HEK293 (cell line): ENCODE results near the gene C19orf33.

Experiments
- BCL11A ChIP-seq: fragments of 450-650 bp; formaldehyde crosslinking; IDR thresholded peaks from 2 replicates; pipeline ENCODE4 v1.5.1; 2016; ENCODE audit warnings: low read depth, missing biosample characterization, missing genetic modification characterization
- BCL11B ChIP-seq: fragments of 450-650 bp; formaldehyde crosslinking; IDR thresholded peaks from 2 replicates; pipeline ENCODE4 v1.5.1; 2016; ENCODE audit warnings: low read depth, missing biosample characterization, missing genetic modification characterization
- GFI1B ChIP-seq: fragments of 450-650 bp; formaldehyde crosslinking; IDR thresholded peaks from 2 replicates; pipeline ENCODE4 v1.5.1; 2016; ENCODE audit warnings: missing biosample characterization, missing genetic modification characterization
- GLIS1 ChIP-seq: fragments of 450-650 bp; formaldehyde crosslinking; IDR thresholded peaks from 2 replicates; pipeline ENCODE4 v1.5.1; 2016; ENCODE audit warnings: missing biosample characterization, missing genetic modification characterization
- HOXD13 ChIP-seq: sonication (generic); formaldehyde crosslinking; IDR thresholded peaks from 2 replicates; pipeline ENCODE4 v1.8.0; 2022; ENCODE audit warnings: missing genetic modification reagents, borderline replicate concordance
- ZBTB8A ChIP-seq: fragments of 450-650 bp; formaldehyde crosslinking; IDR thresholded peaks from 2 replicates; pipeline ENCODE4 v1.5.1; 2016; ENCODE audit warnings: missing biosample characterization, missing genetic modification characterization
- ZFP37 ChIP-seq: fragments of 450-650 bp; formaldehyde crosslinking; IDR thresholded peaks from 2 replicates; pipeline ENCODE4 v1.5.1; 2016; ENCODE audit warnings: missing biosample characterization, missing genetic modification characterization
- ZFP69B ChIP-seq: fragments of 450-650 bp; formaldehyde crosslinking; IDR thresholded peaks from 2 replicates; pipeline ENCODE4 v1.5.1; 2016; ENCODE audit warnings: missing biosample characterization, missing genetic modification characterization
- ZNF10 ChIP-seq: fragments of 450-650 bp; formaldehyde crosslinking; IDR thresholded peaks from 2 replicates; pipeline ENCODE4 v1.5.1; 2017; ENCODE audit warnings: missing biosample characterization, missing genetic modification characterization
- ZNF16 ChIP-seq: fragments of 450-650 bp; formaldehyde crosslinking; IDR thresholded peaks from 2 replicates; pipeline ENCODE4 v1.5.1; 2016; ENCODE audit warnings: low read depth, missing biosample characterization, missing genetic modification characterization
- ZNF24 ChIP-seq: fragments of 450-650 bp; formaldehyde crosslinking; IDR thresholded peaks from 2 replicates; pipeline ENCODE4 v1.5.1; 2016; ENCODE audit warnings: missing biosample characterization, missing genetic modification characterization
- ZNF394 ChIP-seq: fragments of 450-650 bp; formaldehyde crosslinking; IDR thresholded peaks from 2 replicates; pipeline ENCODE4 v1.5.1; 2016; ENCODE audit warnings: missing biosample characterization, missing genetic modification characterization, mild to moderate bottlenecking, moderate library complexity, borderline replicate concordance
- ZNF561 ChIP-seq: fragments of 450-650 bp; IDR thresholded peaks from 2 replicates; pipeline ENCODE4 v1.5.1; 2018; ENCODE audit warnings: missing biosample characterization, missing genetic modification characterization, borderline replicate concordance
- ZNF701 ChIP-seq: fragments of 450-650 bp; formaldehyde crosslinking; IDR thresholded peaks from 2 replicates; pipeline ENCODE4 v1.5.1; 2016; ENCODE audit warnings: missing biosample characterization, missing genetic modification characterization
- TF ChIP-seq, protein P1 (sequence below): fragments of 450-650 bp; formaldehyde crosslinking; conservative IDR thresholded peaks from 2 replicates; pipeline ENCODE4 v1.5.1; 2016; ENCODE audit warnings: low read depth, missing biosample characterization, missing genetic modification characterization
- TF ChIP-seq, protein P2 (sequence below): fragments of 450-650 bp; formaldehyde crosslinking; IDR thresholded peaks from 2 replicates; pipeline ENCODE4 v1.5.1; 2016; ENCODE audit warnings: missing biosample characterization, missing genetic modification characterization
- TF ChIP-seq, protein P3 (sequence below): fragments of 450-650 bp; formaldehyde crosslinking; IDR thresholded peaks from 2 replicates; pipeline ENCODE4 v1.5.1; 2017; ENCODE audit warnings: missing biosample characterization, missing genetic modification characterization
- TF ChIP-seq, protein P4 (sequence below): fragments of 450-650 bp; formaldehyde crosslinking; IDR thresholded peaks from 2 replicates; pipeline ENCODE4; 2016; ENCODE audit warnings: missing biosample characterization, missing genetic modification characterization
- TF ChIP-seq, protein P5 (sequence below): fragments of 450-650 bp; formaldehyde crosslinking; IDR thresholded peaks from 2 replicates; pipeline ENCODE4 v1.5.1; 2016; ENCODE audit warnings: missing biosample characterization, missing genetic modification characterization, low read depth
- TF ChIP-seq, protein P6 (sequence below): fragments of 450-650 bp; formaldehyde crosslinking; IDR thresholded peaks from 2 replicates; pipeline ENCODE4 v1.5.1; 2016; ENCODE audit warnings: missing biosample characterization, missing genetic modification characterization
- TF ChIP-seq, protein P7 (sequence below): IDR thresholded peaks from 2 replicates; pipeline ENCODE4 v1.6.1; 2011; ENCODE audit warnings: mild to moderate bottlenecking, low read depth, low read length, borderline replicate concordance
- TF ChIP-seq, protein P8 (sequence below): fragments of 450-650 bp; formaldehyde crosslinking; IDR thresholded peaks from 2 replicates; pipeline ENCODE4 v1.5.1; 2016; ENCODE audit warnings: missing biosample characterization, missing genetic modification characterization, borderline replicate concordance
- TF ChIP-seq, protein P9 (sequence below): fragments of 450-650 bp; formaldehyde crosslinking; IDR thresholded peaks from 2 replicates; pipeline ENCODE4 v1.5.1; 2017; ENCODE audit warnings: missing biosample characterization, missing genetic modification characterization

C19orf33 gene

DNA sequence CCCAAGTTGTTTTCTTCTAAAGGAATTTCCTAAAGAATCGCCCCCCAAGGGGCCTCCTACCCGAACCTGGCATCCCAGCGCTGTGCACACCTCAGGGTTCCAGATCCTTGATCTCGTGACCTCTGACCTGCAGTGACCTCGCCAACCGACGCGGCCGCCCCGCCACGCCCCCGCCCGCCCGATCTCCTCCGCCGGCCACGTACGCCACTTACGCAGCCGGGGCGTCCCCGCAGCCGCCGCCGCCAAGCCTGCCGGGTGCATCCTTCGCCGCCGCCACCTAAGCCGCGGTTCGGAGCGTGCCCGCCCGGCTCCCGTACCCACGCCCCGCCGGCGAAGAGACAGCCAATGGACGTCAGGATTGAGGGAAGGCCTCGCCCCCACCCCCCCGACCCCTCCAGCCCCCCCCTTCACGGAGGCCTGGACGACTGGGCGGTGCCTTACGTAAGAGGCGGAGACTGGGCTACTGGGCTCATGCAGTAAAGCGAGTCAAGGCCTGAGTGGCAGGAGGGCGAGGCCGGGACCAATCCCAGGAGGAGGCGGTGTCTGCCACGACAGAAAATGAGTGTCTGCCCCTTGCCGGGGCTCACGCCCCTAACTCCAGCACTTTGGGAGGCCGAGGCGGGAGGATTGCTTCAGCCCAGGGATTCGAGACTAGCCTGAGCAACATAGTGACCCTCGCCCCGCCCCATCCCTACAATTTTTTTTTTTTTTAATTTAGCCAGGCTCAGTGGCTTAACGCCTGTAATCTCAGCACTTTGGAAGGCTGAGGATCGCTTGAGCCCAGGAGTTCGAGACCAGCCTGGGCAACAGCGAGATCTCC is 11.8 kb downstream of the C19orf33 start, which contains the start of gene YIF1B (continued):
- TF ChIP-seq, protein P1, sequence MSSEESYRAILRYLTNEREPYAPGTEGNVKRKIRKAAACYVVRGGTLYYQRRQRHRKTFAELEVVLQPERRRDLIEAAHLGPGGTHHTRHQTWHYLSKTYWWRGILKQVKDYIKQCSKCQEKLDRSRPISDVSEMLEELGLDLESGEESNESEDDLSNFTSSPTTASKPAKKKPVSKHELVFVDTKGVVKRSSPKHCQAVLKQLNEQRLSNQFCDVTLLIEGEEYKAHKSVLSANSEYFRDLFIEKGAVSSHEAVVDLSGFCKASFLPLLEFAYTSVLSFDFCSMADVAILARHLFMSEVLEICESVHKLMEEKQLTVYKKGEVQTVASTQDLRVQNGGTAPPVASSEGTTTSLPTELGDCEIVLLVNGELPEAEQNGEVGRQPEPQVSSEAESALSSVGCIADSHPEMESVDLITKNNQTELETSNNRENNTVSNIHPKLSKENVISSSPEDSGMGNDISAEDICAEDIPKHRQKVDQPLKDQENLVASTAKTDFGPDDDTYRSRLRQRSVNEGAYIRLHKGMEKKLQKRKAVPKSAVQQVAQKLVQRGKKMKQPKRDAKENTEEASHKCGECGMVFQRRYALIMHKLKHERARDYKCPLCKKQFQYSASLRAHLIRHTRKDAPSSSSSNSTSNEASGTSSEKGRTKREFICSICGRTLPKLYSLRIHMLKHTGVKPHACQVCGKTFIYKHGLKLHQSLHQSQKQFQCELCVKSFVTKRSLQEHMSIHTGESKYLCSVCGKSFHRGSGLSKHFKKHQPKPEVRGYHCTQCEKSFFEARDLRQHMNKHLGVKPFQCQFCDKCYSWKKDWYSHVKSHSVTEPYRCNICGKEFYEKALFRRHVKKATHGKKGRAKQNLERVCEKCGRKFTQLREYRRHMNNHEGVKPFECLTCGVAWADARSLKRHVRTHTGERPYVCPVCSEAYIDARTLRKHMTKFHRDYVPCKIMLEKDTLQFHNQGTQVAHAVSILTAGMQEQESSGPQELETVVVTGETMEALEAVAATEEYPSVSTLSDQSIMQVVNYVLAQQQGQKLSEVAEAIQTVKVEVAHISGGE (tag by site-specific recombination), result no peak
- TF ChIP-seq ZNF16 (tag by site-specific recombination) (no peak), ZNF561 (tag by site-specific recombination) (peak; percentile 69; the same call in 1 of the 2 replicates), GLIS1 (tag by site-specific recombination) (peak; percentile 92), ZFP37 (tag by site-specific recombination) (no peak), GFI1B (no peak; the same call in 1 of the 2 replicates), ZNF24 (tag by site-specific recombination) (no peak; the same call in none of the 2 replicates), BCL11B (tag by site-specific recombination) (peak; percentile 97), ZNF394 (0 out of 2 replicates have a peak, but pooled peaks have one; percentile 30), ZBTB8A (tag by site-specific recombination) (peak; percentile 96), ZFP69B (peak; percentile 66; the same call in 1 of the 2 replicates), ZNF701 (tag by site-specific recombination) (no peak), BCL11A (tag by site-specific recombination) (peak; percentile 96), HOXD13 (CRISPR knock-in tag) (no peak), ZNF10 (0 out of 2 replicates have a peak, but pooled peaks have one; percentile 15)
- TF ChIP-seq, protein P2, sequence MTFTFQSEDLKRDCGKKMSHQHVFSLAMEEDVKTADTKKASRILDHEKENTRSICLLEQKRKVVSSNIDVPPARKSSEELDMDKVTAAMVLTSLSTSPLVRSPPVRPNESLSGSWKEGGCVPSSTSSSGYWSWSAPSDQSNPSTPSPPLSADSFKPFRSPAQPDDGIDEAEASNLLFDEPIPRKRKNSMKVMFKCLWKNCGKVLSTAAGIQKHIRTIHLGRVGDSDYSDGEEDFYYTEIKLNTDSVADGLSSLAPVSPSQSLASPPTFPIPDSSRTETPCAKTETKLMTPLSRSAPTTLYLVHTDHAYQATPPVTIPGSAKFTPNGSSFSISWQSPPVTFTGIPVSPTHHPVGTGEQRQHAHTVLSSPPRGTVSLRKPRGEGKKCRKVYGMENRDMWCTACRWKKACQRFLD, result no peak
- TF ChIP-seq, protein P3, sequence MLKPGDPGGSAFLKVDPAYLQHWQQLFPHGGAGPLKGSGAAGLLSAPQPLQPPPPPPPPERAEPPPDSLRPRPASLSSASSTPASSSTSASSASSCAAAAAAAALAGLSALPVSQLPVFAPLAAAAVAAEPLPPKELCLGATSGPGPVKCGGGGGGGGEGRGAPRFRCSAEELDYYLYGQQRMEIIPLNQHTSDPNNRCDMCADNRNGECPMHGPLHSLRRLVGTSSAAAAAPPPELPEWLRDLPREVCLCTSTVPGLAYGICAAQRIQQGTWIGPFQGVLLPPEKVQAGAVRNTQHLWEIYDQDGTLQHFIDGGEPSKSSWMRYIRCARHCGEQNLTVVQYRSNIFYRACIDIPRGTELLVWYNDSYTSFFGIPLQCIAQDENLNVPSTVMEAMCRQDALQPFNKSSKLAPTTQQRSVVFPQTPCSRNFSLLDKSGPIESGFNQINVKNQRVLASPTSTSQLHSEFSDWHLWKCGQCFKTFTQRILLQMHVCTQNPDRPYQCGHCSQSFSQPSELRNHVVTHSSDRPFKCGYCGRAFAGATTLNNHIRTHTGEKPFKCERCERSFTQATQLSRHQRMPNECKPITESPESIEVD (tag by site-specific recombination), result no peak
- TF ChIP-seq, protein P4, sequence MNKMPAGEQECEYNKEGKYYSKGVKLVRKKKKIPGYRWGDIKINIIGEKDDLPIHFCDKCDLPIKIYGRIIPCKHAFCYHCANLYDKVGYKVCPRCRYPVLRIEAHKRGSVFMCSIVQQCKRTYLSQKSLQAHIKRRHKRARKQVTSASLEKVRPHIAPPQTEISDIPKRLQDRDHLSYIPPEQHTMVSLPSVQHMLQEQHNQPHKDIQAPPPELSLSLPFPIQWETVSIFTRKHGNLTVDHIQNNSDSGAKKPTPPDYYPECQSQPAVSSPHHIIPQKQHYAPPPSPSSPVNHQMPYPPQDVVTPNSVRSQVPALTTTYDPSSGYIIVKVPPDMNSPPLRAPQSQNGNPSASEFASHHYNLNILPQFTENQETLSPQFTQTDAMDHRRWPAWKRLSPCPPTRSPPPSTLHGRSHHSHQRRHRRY (tag by site-specific recombination), result no peak
- TF ChIP-seq, protein P5, sequence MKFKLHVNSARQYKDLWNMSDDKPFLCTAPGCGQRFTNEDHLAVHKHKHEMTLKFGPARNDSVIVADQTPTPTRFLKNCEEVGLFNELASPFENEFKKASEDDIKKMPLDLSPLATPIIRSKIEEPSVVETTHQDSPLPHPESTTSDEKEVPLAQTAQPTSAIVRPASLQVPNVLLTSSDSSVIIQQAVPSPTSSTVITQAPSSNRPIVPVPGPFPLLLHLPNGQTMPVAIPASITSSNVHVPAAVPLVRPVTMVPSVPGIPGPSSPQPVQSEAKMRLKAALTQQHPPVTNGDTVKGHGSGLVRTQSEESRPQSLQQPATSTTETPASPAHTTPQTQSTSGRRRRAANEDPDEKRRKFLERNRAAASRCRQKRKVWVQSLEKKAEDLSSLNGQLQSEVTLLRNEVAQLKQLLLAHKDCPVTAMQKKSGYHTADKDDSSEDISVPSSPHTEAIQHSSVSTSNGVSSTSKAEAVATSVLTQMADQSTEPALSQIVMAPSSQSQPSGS (tag by site-specific recombination), result no peak
- TF ChIP-seq, protein P6, sequence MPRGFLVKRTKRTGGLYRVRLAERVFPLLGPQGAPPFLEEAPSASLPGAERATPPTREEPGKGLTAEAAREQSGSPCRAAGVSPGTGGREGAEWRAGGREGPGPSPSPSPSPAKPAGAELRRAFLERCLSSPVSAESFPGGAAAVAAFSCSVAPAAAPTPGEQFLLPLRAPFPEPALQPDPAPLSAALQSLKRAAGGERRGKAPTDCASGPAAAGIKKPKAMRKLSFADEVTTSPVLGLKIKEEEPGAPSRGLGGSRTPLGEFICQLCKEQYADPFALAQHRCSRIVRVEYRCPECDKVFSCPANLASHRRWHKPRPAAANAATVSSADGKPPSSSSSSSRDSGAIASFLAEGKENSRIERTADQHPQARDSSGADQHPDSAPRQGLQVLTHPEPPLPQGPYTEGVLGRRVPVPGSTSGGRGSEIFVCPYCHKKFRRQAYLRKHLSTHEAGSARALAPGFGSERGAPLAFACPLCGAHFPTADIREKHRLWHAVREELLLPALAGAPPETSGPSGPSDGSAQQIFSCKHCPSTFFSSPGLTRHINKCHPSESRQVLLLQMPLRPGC (tag by site-specific recombination), result peak; percentile 48; the same call in 1 of the 2 replicates
- TF ChIP-seq, protein P7, sequence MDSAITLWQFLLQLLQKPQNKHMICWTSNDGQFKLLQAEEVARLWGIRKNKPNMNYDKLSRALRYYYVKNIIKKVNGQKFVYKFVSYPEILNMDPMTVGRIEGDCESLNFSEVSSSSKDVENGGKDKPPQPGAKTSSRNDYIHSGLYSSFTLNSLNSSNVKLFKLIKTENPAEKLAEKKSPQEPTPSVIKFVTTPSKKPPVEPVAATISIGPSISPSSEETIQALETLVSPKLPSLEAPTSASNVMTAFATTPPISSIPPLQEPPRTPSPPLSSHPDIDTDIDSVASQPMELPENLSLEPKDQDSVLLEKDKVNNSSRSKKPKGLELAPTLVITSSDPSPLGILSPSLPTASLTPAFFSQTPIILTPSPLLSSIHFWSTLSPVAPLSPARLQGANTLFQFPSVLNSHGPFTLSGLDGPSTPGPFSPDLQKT, result no peak
- TF ChIP-seq, protein P8, sequence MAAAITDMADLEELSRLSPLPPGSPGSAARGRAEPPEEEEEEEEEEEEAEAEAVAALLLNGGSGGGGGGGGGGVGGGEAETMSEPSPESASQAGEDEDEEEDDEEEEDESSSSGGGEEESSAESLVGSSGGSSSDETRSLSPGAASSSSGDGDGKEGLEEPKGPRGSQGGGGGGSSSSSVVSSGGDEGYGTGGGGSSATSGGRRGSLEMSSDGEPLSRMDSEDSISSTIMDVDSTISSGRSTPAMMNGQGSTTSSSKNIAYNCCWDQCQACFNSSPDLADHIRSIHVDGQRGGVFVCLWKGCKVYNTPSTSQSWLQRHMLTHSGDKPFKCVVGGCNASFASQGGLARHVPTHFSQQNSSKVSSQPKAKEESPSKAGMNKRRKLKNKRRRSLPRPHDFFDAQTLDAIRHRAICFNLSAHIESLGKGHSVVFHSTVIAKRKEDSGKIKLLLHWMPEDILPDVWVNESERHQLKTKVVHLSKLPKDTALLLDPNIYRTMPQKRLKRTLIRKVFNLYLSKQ, result no peak
- TF ChIP-seq, protein P9, sequence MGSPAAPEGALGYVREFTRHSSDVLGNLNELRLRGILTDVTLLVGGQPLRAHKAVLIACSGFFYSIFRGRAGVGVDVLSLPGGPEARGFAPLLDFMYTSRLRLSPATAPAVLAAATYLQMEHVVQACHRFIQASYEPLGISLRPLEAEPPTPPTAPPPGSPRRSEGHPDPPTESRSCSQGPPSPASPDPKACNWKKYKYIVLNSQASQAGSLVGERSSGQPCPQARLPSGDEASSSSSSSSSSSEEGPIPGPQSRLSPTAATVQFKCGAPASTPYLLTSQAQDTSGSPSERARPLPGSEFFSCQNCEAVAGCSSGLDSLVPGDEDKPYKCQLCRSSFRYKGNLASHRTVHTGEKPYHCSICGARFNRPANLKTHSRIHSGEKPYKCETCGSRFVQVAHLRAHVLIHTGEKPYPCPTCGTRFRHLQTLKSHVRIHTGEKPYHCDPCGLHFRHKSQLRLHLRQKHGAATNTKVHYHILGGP (tag by site-specific recombination), result no peak
